Measurements from ENCODE around the gene LRRC4. TPM values are rescaled to one million over a fixed set of nuclear protein-coding genes. Genes with fewer than 3 reads are reported as not detected.

Gene LRRC4
- total RNA-seq, 2 donors from 2014 or later = 0.23 to 5.7 TPM

- H3K36me3 ChIP-seq = no peaks in the 10 kb centered on the region
- no peaks in the 10 kb centered on the region for H3K4me1 ChIP-seq (replicated peaks)
- H3K27ac ChIP-seq = no peak overlapping the region
- no peak for DNase-seq (ENCODE audit: low spot score)
- 81% methylated on average over 11 of the region's 11 CpGs for WGBS
- H3K27me3 ChIP-seq (replicated peaks; ENCODE audit: insufficient read depth) = no peaks in the 10 kb centered on the region
- no peak overlapping the region for H3K4me3 ChIP-seq
- intact Hi-C loops (cut with DNase I) = no loop called here
- H3K9me3 ChIP-seq = no peaks in the 10 kb centered on the region
- TF ChIP-seq CTCF (IDR thresholded peaks at IDR 0.05) (no peak), POLR2A (IDR thresholded peaks at IDR 0.05) (no peak), POLR2AphosphoS5 (IDR thresholded peaks at IDR 0.05) (no peak)
Observed at GRCh38 chr7:127996253-127997071, 34.8 kb downstream of the LRRC4 start.

GRCh38 chr7:127995881-127996215 lies 35.4 kb downstream of the LRRC4 start:
- no peaks in the 10 kb centered on the region for H3K4me1 ChIP-seq (replicated peaks)
- H3K36me3 ChIP-seq = no peaks in the 10 kb centered on the region
- 42% methylated on average over 3 of the region's 3 CpGs for WGBS
- no peak overlapping the region for H3K4me3 ChIP-seq
- TF ChIP-seq POLR2AphosphoS5 (IDR thresholded peaks at IDR 0.05) (no peak), CTCF (IDR thresholded peaks at IDR 0.05) (no peak), POLR2A (IDR thresholded peaks at IDR 0.05) (no peak)
- no peak overlapping the region for H3K27ac ChIP-seq
- H3K9me3 ChIP-seq = no peaks in the 10 kb centered on the region
- intact Hi-C loops (cut with DNase I) = no loop called here
- H3K27me3 ChIP-seq (replicated peaks; ENCODE audit: insufficient read depth) = no peaks in the 10 kb centered on the region
- DNase-seq (ENCODE audit: low spot score) = no peak

GRCh38 chr7:127995156-127995880 lies 35.9 kb downstream of the LRRC4 start:
- DNase-seq (ENCODE audit: low spot score) = no peak
- Histone ChIP-seq H3K9me3 (no peaks in the 10 kb centered on the region), H3K27ac (no peak overlapping the region), H3K4me3 (no peak overlapping the region), H3K4me1 (replicated peaks) (no peaks in the 10 kb centered on the region), H3K36me3 (no peaks in the 10 kb centered on the region), H3K27me3 (replicated peaks; ENCODE audit: insufficient read depth) (no peaks in the 10 kb centered on the region)
- no peak for TF ChIP-seq POLR2AphosphoS5 (IDR thresholded peaks at IDR 0.05)
- no peak for TF ChIP-seq POLR2A (IDR thresholded peaks at IDR 0.05)
- no peak for TF ChIP-seq CTCF (IDR thresholded peaks at IDR 0.05)
- WGBS = 8% methylated on average over 3 of the region's 3 CpGs
- intact Hi-C loops (cut with DNase I) = no loop called here

GRCh38 chr7:127993987-127994386 lies 37.2 kb downstream of the LRRC4 start:
- Histone ChIP-seq H3K27me3 (replicated peaks; ENCODE audit: insufficient read depth) (no peaks in the 10 kb centered on the region), H3K9me3 (no peaks in the 10 kb centered on the region), H3K36me3 (no peaks in the 10 kb centered on the region), H3K27ac (no peak overlapping the region), H3K4me3 (no peak overlapping the region), H3K4me1 (replicated peaks) (no peaks in the 10 kb centered on the region)
- WGBS = 83% methylated on average over 5 of the region's 5 CpGs
- TF ChIP-seq POLR2A (IDR thresholded peaks at IDR 0.05) (no peak), POLR2AphosphoS5 (IDR thresholded peaks at IDR 0.05) (no peak), CTCF (IDR thresholded peaks at IDR 0.05) (no peak)
- DNase-seq (ENCODE audit: low spot score) = no peak
- intact Hi-C loops (cut with DNase I) = no loop called here

Data from prostate gland (tissue), 2 donors.